GM13977 (cell line): ENCODE results near the gene CA5A.

Experiments used
- DNase-seq: peaks from one replicate; pipeline ENCODE4 v3.0.0; 2012; ENCODE audit warnings: low spot score
- in situ Hi-C: fragments of 300-500 bp; cut with MboI; formaldehyde crosslinking; loops from one replicate; pipeline ENCODE4 v1.12.0; 2022; ENCODE audit warnings: low sequenced_read_pairs, low pct_unique_long_range_greater_than_20kb, mixed read lengths, inconsistent platforms; ENCODE audit not compliant: unreplicated experiment
- TF ChIP-seq, protein P1 (sequence below): IDR thresholded peaks from 2 replicates; pipeline ENCODE4 v1.5.1; 2012; ENCODE audit warnings: mild to moderate bottlenecking, control low read depth; ENCODE audit not compliant: insufficient read depth; ENCODE audit errors: extremely low read depth, missing control alignments

CA5A gene

GRCh38 chr16:87842209-87842869 is 94.0 kb downstream of the CA5A start:
- no peak for DNase-seq
- TF ChIP-seq, protein P1, sequence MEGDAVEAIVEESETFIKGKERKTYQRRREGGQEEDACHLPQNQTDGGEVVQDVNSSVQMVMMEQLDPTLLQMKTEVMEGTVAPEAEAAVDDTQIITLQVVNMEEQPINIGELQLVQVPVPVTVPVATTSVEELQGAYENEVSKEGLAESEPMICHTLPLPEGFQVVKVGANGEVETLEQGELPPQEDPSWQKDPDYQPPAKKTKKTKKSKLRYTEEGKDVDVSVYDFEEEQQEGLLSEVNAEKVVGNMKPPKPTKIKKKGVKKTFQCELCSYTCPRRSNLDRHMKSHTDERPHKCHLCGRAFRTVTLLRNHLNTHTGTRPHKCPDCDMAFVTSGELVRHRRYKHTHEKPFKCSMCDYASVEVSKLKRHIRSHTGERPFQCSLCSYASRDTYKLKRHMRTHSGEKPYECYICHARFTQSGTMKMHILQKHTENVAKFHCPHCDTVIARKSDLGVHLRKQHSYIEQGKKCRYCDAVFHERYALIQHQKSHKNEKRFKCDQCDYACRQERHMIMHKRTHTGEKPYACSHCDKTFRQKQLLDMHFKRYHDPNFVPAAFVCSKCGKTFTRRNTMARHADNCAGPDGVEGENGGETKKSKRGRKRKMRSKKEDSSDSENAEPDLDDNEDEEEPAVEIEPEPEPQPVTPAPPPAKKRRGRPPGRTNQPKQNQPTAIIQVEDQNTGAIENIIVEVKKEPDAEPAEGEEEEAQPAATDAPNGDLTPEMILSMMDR: no peak
- in situ Hi-C loops: loop anchor here (10.0 kb wide), 1 partner anchor 58 kb away; no protein-coding TSS in a partner anchor

DNA sequence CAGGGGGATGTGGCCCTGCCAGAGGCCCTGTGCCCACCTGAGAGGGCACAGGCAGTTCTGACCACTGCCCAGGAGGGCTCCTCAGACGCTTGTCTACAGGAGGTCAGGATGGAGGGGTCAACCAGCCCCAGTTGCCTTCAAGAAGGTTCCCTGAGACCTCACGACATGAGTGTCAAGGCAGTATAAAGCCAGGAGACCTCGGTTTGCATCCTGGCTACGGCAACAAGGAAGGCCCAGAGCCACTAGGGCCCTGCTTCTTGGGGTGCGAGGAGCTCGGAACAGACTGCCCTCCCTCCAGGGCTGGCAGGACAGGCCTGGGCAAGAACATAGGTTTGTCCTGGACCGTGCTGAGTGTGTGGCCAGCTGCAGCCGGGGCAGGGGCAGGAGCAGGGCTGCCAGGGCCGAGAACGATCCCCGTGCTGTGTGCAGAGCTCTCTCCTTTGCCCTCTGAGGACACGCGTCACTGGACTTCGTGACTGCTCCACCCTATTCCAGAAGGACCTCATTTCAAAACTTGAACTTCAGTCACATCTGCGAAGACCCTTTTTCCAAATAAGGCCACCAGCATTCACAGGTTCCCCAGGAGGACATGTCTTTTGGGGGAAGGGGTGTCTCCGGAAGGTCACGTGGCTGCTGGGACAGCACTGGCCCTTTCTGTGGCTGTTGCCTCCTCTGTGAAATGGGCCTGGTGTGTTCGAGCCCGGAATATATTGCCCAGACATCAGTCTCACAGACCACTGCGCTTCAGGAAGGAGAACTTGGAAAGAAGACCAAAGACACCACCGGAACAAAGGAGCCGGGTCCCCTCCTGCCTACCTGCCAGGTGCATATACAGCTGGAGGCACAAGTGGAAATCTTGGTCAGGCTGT is 94.8 kb downstream of the CA5A start:
- in situ Hi-C loops: loop anchor here (10.0 kb wide), 1 partner anchor 57 kb away; no protein-coding TSS in a partner anchor
- TF ChIP-seq, protein P1: no peak
- DNase-seq: no peak

GRCh38 chr16:87840271-87840978 is 95.9 kb downstream of the CA5A start:
- in situ Hi-C loops: loop anchor here (10.0 kb wide), 1 partner anchor 56 kb away; no protein-coding TSS in a partner anchor
- DNase-seq: no peak
- TF ChIP-seq, protein P1: no peak

- no peak for DNase-seq
- TF ChIP-seq, protein P1: no peak
- in situ Hi-C loops: loop anchor here (10.0 kb wide), 1 partner anchor 55 kb away; no protein-coding TSS in a partner anchor
Observed at GRCh38 chr16:87839542-87840270, 96.6 kb downstream of the CA5A start.

DNA sequence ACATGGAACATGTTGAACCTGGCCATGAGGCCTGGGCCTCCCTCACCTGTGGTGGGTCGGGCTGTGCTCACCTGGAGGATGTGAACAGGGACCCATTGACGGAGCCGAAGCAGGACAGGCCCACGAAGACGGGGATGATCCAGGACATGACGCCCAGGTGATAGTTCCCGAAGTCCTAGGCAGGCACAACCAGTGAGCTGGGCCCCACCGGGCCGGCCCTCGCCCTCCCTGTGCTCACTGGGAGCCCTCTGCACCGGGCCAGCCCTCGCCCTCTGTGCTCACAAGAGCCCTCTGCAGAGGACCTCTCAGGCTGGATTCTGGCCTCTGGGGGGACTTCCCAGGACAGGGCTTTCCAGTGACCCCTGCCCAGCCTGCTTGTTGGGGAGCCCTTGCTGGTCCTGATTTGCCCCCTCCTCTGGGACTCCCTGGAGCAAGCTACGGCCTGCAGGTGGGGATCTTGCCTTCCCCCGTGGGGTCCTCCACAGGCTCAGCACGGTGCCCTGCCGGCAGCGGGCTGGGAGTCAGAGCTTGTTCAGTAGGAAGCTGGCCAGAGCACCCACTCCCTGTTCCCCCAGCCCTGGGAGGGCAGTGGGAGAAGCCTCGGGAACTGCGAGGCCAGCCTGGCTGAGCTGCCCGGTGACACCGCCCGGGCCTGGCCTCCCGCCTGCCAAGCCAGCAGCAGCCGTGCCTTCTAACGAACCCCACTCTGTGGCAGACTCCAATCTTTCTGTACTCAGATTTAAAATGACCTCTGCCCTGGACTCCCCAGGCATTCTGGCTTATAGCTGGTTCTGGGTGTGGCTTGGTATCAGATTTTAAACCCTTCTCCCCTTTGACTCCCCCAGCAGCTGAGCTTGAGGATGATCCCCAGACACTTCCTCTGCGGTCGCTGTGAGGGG is 97.4 kb downstream of the CA5A start:
- in situ Hi-C loops: no loop called here
- DNase-seq: no peak

More for the DNA sequence above, 97.4 kb downstream of the CA5A start:
- TF ChIP-seq, protein P1: no peak
